Measurements from ENCODE around the gene SMIM27. TPM values are rescaled to one million over a fixed set of nuclear protein-coding genes. Genes with fewer than 3 reads are reported as not detected.

SMIM27 gene
- total and polyA plus RNA-seq, 9 of the 15 experiments (the other 6 are each of a cell fraction or from before 2014, with no cell fraction given): 2.9 to 16.1 (median 7.9) TPM

GRCh38 chr9:32554107-32554506 lies 2.0 kb downstream of the SMIM27 start (continued):
- TF ChIP-seq ETS2 (tag; IDR thresholded peaks at IDR 0.05; ENCODE audit: borderline replicate concordance, poor library complexity, severe bottlenecking) (no peak), ELF4 (CRISPR knock-in tag; IDR thresholded peaks at IDR 0.05) (no peak), MXD1 (CRISPR knock-in tag; IDR thresholded peaks at IDR 0.05; ENCODE audit: borderline replicate concordance, poor library complexity, severe bottlenecking) (no peak), LEF1 (IDR thresholded peaks at IDR 0.05) (0 out of 2 replicates have a peak, but pooled peaks have one; percentile 22), AFF1 (IDR thresholded peaks at IDR 0.05; ENCODE audit: low read depth in 1 of 2, partially characterized antibody in 2 of 2) (no peak), ARID1B (IDR thresholded peaks at IDR 0.05) (peak; percentile 92), STAT5A (IDR thresholded peaks at IDR 0.05; ENCODE audit: borderline replicate concordance, low read length) (peak; percentile 66; the same call in 1 of the 2 replicates), DACH1 (IDR thresholded peaks at IDR 0.05; ENCODE audit: partially characterized antibody) (peak; percentile 86), CREM (IDR thresholded peaks at IDR 0.05; ENCODE audit: low read depth) (no peak), KAT2B (IDR thresholded peaks at IDR 0.05; ENCODE audit: low read depth, low read length) (no peak), DPF2 (IDR thresholded peaks at IDR 0.05) (peak; percentile 91), JUNB (CRISPR knock-in tag; conservative IDR thresholded peaks at IDR 0.05) (no peak), TEAD4 (IDR thresholded peaks at IDR 0.05; ENCODE audit: low read length) (peak; percentile 80), TEAD4 (CRISPR knock-in tag; IDR thresholded peaks at IDR 0.05; ENCODE audit: borderline replicate concordance) (no peak), HES1 (IDR thresholded peaks at IDR 0.05; ENCODE audit: low read depth) (no peak), TCFL5 (CRISPR knock-in tag; conservative IDR thresholded peaks at IDR 0.05) (no peak), RNF2 (IDR thresholded peaks at IDR 0.05) (no peak), JUND (IDR thresholded peaks at IDR 0.05; ENCODE audit: borderline replicate concordance, low read depth, low read length) (peak; percentile 67; the same call in 1 of the 2 replicates), JUND (tag; IDR thresholded peaks at IDR 0.05; ENCODE audit: borderline replicate concordance, low read depth, low read length) (no peak; the same call in 2 of the 3 replicates), ATF7 (IDR thresholded peaks at IDR 0.05) (0 out of 2 replicates have a peak, but pooled peaks have one; percentile 26)
- TF ChIP-seq, protein P1, sequence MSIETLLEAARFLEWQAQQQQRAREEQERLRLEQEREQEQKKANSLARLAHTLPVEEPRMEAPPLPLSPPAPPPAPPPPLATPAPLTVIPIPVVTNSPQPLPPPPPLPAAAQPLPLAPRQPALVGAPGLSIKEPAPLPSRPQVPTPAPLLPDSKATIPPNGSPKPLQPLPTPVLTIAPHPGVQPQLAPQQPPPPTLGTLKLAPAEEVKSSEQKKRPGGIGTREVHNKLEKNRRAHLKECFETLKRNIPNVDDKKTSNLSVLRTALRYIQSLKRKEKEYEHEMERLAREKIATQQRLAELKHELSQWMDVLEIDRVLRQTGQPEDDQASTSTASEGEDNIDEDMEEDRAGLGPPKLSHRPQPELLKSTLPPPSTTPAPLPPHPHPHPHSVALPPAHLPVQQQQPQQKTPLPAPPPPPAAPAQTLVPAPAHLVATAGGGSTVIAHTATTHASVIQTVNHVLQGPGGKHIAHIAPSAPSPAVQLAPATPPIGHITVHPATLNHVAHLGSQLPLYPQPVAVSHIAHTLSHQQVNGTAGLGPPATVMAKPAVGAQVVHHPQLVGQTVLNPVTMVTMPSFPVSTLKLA (conservative IDR thresholded peaks at IDR 0.05): peak in 1 of 2 experiments; percentile 29; a peak in 1 of 4 replicates
- TF ChIP-seq, protein P2, sequence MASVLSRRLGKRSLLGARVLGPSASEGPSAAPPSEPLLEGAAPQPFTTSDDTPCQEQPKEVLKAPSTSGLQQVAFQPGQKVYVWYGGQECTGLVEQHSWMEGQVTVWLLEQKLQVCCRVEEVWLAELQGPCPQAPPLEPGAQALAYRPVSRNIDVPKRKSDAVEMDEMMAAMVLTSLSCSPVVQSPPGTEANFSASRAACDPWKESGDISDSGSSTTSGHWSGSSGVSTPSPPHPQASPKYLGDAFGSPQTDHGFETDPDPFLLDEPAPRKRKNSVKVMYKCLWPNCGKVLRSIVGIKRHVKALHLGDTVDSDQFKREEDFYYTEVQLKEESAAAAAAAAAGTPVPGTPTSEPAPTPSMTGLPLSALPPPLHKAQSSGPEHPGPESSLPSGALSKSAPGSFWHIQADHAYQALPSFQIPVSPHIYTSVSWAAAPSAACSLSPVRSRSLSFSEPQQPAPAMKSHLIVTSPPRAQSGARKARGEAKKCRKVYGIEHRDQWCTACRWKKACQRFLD (CRISPR knock-in tag; IDR thresholded peaks at IDR 0.05): no peak
